Measurements from ENCODE around the gene FGFR3.

Gene FGFR3

GRCh38 chr4:1802151-1802715 is 9.1 kb downstream of the FGFR3 start:
- DNase-seq (ENCODE audit: low spot score), result no peak

- DNase-seq (ENCODE audit: low spot score), result no peak
Measured at GRCh38 chr4:1802720-1803522, 9.8 kb downstream of the FGFR3 start.

- no peak for DNase-seq (ENCODE audit: low spot score)
Measured at GRCh38 chr4:1803523-1804423, 10.7 kb downstream of the FGFR3 start.

GRCh38 chr4:1804638-1805492 is 11.8 kb downstream of the FGFR3 start:
- no peak for DNase-seq (ENCODE audit: low spot score)

GRCh38 chr4:1805493-1806222 is 12.6 kb downstream of the FGFR3 start:
- DNase-seq (ENCODE audit: low spot score), result no peak

GRCh38 chr4:1806223-1806564 is 13.1 kb downstream of the FGFR3 start:
- no peak for DNase-seq (ENCODE audit: low spot score)

GRCh38 chr4:1806596-1807331 is 13.7 kb downstream of the FGFR3 start:
- DNase-seq (ENCODE audit: low spot score), result no peak

- DNase-seq (ENCODE audit: low spot score), result no peak
Measured at GRCh38 chr4:1807332-1807777, 14.3 kb downstream of the FGFR3 start.

- DNase-seq (ENCODE audit: low spot score), result no peak
Measured at GRCh38 chr4:1808396-1808795, 15.3 kb downstream of the FGFR3 start.

GRCh38 chr4:1808851-1809753 is 16.0 kb downstream of the FGFR3 start:
- no peak for DNase-seq (ENCODE audit: low spot score)

- DNase-seq (ENCODE audit: low spot score), result peak; percentile 75
Measured at GRCh38 chr4:1809754-1810502, 16.8 kb downstream of the FGFR3 start.

- no peak for DNase-seq (ENCODE audit: low spot score)
Measured at GRCh38 chr4:1810765-1811164, 17.7 kb downstream of the FGFR3 start.

GRCh38 chr4:1812720-1813119 is 19.6 kb downstream of the FGFR3 start:
- DNase-seq (ENCODE audit: low spot score), result no peak

- no peak for DNase-seq (ENCODE audit: low spot score)
Measured at GRCh38 chr4:1813231-1813630, 20.1 kb downstream of the FGFR3 start.

- no peak for DNase-seq (ENCODE audit: low spot score)
Measured at GRCh38 chr4:1813915-1814314, 20.8 kb downstream of the FGFR3 start.

- DNase-seq (ENCODE audit: low spot score), result no peak
Measured at GRCh38 chr4:1814453-1814852, 21.4 kb downstream of the FGFR3 start.

GRCh38 chr4:1815096-1815996 is 22.3 kb downstream of the FGFR3 start:
- DNase-seq (ENCODE audit: low spot score), result no peak

All from SK-N-DZ (cell line).